Lung microvascular endothelial cell (primary cell): ENCODE measurements around the gene SERPINB7. TPM values are rescaled to one million over a fixed set of nuclear protein-coding genes. Genes with fewer than 3 reads are reported as not detected.
"Not testable (repeated sequence)": the region's sequence is repeated elsewhere in the genome, so short reads cannot be mapped to it uniquely, and the experiment has no call there.

Experiments used
- DNase-seq, 2 donors: peaks; one replicate each; pipeline versions ENCODE4 v3.0.0 to v3.0.0-alpha.2; 2010; ENCODE audit warnings: low read depth in 2 of 2
- total RNA-seq: library from RNA; depleted of rRNA; stranded (reverse); fragments of >200 nt; gene quantifications from 2 replicates; pipeline ENCODE4 v1.2.1, GENCODE V29; 2014

SERPINB7 gene, protein sequence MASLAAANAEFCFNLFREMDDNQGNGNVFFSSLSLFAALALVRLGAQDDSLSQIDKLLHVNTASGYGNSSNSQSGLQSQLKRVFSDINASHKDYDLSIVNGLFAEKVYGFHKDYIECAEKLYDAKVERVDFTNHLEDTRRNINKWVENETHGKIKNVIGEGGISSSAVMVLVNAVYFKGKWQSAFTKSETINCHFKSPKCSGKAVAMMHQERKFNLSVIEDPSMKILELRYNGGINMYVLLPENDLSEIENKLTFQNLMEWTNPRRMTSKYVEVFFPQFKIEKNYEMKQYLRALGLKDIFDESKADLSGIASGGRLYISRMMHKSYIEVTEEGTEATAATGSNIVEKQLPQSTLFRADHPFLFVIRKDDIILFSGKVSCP
- 0.22 TPM in 1 of 2 replicates, not detected in the other for total RNA-seq

DNA sequence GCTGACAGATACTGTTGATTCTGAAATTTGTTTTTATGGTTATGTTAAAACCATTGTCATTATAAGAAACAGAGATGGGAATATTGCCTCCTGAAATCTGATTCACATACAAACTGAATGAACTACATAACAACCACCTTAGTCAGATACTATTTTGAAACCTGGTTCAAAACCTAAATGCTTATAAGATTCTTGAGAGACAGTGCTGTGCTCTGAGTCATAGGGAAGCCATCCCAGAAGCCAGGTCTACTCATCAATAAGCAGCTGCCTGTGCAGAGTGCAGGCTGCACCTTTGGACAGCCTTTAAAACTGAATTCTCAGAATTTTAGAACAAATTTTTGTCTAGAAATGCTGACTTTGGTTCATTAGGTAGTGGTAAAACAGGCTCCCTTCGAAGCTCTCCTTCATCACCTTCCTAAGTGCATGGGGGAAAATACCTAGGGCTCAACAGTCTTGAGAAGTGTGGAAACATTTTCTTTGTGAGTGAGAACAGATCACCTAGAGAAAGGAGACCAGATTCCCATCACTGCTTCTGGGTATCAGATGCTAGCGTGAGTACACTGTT, at the start of gene SERPINB7:
TSS of gene SERPINB7 (plus strand) at position 253 of the 565 bp plus-strand sequence. CDS start 6,955 bp downstream, outside the sequence.
- DNase-seq: no peak

DNA sequence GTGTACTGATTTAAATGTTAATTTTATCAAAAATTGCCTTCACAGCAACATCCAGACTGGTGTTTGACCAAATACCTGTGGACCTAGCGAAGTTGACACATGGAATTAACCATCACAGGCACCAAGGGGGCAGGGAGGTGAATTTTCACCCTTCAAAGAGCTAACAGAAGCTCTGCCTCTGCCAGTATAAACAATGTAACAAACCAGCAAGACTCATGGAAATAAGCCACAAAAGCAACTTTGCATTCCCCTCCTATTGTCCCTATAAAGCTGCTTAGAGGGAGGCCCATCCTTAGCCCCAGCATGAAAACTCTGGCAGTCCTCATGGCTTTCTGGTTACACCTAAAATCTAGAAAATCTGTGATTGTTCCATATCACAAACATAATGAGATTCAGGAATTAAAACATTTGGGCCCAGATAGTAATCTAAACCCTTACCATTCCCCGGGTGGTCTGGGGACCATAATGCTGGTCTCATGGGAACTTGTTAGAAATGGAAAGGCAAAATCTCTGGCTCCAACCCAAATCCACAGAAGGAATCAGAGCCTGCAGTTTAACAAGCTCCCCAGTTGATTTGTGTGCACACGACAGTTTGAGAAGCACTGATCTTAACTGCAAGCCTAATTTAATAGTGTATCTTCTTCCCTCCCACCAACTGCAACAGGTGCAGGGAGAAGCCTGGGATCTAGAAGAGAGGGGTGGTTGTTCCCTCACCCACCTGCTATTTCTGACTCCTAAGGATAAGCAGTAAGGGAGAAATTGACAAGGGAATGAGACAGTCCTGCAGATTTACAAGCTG, 49.3 kb upstream of the SERPINB7 start:
- no peak for DNase-seq

DNA sequence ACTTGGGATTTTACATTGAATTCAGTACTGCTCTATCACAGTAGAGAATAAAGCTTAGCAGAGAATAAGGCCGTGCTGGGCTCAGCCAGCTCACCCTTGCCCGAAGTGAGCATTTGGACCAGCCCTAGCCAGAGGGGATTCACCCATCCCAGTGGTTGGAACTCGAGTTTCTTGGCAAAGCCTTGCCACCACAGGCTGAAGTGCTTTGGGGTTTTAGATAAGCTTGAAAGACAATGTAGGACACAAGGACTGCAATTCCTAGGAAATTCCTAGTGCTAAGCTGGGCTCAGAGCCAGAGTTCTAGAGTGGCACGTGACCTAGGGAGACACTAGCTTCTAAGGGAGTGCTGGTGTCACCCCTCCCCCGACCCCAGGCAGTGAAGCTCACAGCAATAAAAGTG, 44.4 kb upstream of the SERPINB7 start:
- DNase-seq: no peak

DNA sequence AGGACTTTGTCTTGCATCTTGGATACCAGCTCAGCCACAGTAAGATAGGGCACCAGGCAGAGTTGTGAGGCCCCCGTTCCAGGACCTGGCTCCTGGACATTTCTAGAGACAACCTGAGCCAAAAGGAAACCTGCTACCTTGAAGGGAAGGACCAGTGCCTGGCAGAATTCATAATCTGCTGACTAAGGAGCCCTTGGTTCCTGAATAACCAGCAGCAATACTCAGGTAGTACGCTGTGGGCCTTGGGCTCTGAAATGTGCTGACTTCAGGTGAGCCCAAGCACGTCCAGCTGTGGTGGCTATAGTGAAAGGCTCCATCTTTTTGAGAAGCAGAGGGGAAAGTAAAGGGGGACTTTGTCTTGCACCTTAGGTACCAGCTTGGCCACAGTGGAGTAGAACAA, 44.0 kb upstream of the SERPINB7 start:
- DNase-seq: no peak

DNA sequence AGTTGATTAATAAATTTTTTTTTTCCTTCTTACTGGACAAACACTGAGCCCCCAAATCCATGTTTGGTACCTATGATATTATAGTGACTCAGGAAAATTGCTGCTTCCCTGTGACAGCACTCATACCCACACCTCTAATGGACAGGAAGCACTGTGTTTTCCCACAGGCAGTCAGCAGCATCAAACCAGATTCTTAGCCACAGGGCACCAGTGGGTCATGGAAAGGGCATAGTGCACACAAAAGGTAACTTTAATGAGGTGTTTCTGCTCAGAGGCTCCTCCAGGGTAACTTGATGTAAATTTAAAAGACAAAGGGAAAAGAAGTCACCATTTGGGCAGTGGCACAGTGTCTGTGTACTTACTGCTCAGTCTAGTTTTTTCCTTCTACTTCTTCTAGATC, 38.3 kb upstream of the SERPINB7 start:
- DNase-seq: no peak

DNA sequence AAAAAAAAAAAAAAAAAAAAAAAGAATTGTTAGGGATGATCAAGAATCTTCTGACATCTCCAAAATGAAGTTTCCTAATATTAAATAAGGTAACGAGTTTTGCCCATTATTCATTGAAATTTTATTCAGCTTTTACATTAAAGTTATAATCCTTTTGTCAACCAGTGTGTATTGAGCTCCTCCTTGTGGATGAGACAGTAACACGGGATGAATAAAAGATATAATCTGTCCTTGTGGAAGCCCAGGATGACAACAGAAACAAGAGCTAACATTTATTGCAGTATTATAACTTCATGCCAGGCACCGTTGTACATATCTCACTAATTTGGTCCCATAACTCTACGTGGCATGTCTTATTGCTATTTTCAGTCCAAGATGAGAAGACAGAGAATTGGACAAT, 33.4 kb upstream of the SERPINB7 start:
- peak in 1 of 2 donors; percentile 8 for DNase-seq

DNA sequence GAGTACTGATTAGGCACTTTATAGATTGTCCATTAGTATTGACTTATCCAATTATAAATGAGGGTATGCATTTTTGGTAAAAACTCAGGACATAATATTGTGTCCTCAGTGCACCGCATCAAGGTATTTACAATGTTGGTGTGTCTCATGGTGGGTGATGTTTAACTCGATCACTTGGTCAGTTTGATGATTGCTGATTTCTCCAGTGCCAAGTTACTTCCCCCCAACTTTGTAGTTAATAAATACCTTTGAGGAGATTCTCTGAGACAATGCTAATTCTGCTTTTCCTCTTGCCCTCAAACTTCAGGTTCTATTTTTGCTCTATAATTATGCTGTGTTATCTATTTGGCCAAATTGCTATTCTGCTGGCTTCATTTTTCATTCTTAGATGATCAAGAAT, 28.2 kb upstream of the SERPINB7 start:
- no peak for DNase-seq

DNA sequence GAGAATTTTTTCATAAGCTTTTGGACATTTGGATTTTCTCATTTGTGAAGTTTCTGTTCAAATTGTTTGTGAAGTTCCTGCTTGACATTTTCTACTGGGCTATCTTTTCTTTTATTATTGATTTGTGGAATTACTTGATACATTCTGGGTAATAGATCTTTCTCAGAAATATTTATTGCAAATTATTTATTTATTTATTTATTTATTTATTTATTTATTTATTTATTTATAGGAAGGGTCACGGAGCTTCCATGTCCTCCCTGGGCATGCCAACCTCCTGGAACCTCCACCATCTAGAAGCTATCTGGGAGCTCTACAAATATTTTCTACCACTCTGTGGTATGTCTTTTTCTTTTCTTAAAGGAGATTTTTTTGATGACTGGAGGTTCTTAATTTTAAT, 25.7 kb upstream of the SERPINB7 start:
- DNase-seq: no peak

DNA sequence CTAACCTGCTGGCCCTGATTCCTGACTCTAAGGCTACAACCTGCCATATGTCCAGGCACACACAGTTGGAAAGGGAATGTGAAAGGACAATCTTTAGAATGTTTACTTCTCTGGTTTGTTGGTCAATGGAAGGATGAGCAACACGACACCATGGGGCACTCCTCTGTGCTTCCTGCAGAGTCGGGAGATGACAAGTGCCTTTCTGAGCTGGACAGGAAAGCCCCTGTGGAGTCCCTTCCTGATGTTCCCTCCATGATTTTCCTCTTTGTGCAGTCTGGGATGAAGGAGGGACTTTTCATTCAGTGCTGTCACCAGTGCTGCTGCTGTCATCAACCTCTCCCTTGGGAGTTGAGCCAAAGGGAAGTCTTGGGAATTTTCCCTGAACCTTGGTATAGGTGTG, 22.6 kb upstream of the SERPINB7 start:
- no peak for DNase-seq

DNA sequence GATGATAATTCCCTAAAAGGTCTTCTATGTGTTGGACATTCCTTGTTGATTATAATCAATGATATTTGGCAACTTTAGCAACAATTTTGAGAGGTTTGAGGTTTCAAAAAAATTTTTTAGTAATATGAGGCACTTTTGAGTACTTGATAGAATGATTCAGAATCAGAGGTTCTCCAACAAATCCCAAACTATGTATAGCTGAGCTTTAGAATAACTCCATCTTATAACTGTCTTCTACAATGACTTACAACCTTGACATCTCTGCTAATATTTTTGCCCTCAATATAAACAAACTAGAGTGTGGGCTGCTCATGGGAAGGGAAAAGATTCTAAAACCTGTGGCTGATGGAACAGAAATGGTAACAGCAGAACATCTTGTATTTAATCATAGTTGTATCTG, 21.5 kb upstream of the SERPINB7 start:
- DNase-seq: no peak

DNA sequence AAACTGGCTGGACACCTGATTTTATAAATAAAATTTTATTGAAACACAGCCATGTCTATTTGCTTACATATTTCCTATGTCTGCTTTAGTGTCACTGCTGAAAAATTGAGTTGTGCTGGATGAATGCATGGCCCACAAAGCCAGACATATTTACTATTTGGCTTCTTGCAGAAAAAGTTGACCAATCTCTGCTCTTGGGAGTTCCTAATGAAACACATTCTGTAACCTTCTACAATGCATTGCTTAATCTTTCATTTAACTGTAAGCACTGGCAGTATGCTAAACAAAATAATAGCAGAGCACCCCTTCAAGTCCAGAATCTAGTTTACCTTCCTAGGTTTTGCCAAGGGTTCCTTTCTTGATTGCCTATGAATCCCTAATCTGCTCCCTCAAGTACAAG, 17.7 kb upstream of the SERPINB7 start:
- DNase-seq: no peak

DNA sequence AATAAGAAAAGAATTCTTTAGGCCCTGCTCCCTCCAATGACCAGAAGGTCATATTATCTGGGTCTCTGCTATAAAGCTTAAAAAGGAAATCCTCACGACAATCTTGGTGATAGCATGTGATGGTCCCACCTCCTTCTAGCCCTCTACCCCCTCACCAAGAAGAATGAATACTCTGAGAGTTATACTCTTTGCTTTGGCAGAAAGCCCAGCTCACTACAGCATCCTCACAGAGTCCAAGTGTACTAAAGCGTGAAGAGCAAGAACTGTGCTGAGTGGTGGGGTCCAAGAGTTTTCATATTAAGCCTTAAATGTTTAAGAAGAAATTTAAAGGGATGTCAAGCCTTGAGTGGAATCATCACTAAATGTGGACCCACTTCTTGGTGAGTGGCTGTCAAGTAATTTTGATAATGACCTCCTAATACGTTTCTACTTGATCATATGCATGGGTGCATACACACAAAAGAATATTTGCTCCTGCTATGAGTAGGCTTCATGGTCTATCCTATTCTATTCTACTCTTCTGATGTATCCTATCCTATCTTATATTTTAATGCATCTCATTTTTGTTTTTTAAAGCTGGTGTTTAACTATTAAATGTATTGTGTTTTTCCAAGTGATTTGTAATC, 16.5 kb upstream of the SERPINB7 start:
- DNase-seq: no peak

DNA sequence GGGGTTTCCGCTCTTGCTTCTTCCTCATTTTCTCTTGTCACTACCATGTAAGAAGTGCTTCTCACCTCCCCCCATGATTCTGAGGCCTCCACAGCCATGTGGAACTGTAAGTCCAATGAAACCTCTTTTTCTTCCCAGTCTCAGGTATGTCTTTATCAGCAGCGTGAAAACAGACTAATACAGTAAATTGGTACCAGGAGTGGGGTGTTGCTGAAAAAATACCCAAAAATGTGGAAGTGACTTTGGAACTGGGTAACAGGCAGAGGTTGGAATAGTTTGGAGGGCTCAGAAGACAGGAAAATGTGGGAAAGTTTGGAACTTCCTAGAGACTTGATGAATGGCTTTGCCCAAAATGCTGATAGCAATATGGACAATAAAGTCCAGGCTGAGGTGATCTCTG, 15.4 kb upstream of the SERPINB7 start:
- DNase-seq: not testable (repeated sequence)

DNA sequence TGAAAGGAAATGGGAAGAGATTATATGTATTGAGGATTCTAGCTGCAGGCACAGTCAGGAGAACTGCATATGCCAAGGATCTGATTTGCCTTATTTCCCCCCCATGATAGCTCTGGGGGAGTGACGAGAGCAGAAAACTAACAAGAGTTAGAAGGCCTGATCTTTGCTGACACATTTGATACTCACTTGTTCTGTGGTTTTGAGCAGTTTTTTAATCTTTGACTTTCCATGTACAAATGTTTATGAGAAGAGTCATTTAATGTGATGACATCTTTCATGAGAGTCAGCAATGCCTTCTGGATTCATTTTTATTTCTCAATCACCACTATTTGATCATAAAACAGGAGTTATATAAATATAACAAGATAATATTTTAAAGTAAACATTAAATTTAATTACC, 12.7 kb upstream of the SERPINB7 start:
- no peak for DNase-seq

DNA sequence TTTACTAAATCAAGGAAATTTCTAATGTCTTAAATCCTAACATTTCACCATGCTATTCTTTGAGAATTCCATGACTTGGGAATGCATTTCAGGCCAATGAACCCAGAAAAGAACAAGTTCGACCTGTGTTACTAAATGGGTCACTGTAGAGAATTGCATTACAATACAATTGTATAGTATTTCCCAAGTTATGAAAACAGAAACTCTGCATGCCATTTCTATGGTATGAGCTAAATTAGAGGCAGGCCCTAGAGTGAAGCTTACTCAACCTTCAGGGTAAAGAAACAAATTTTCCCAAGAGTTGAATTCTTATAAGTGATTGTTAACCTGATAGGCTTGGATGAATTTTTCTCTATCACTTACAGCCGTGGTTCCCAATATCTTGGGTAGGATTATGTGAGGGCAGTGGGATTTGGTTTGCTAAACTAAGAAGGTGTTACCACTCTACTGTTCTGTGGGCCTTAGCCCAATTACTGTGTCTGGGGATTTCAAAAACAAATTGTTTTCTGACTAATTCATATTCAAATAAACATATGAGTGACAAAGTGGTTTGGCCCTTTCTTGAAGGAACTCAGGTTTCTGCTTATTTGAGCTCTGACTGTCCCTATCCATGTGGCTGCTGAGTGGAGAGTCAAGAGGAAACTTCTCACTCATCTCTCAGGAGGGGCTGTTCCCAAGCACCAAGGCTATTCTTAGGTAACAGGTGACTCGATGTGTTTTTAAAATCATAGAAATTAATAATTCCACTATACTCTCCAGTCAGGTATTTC, 11.2 kb upstream of the SERPINB7 start:
- DNase-seq: no peak

DNA sequence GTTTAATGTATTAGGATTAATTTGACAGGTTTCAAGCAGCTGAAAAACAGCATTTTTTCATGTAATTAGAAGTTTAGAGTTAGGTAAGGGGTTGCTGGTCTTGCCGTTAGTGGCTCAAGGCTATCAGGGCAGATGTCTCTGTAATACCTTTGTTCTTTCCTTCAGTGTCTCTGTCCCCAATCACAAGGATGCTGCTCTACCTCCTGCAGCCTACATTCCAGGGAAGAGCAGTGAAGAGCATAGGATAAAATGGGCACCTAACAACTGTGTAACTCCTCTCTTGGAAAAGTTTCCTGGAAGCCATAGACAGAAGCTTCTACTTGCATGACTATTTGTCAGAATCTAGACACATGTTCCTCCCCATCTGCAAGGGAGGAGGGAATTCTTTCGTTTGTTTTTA, 9.4 kb upstream of the SERPINB7 start:
- DNase-seq: no peak

DNA sequence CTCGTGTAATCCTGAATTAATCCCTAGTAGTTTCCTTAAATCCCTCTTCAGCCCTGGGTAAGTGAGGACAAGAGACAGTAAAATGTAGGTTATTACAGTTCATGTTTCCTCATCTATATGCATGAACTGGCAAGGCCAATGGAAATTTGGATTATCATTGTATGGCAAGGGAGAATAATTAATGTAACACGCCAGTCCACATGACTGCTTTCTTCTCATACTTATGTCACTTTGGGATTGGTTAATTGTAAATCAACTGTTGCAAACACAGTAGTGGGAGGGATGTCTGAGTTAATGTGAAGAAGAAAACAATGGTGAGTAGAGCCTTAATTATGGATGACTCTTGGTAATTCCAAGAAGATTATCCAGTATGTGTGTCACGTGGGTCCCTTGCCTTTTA, 1.7 kb upstream of the SERPINB7 start:
- no peak for DNase-seq

DNA sequence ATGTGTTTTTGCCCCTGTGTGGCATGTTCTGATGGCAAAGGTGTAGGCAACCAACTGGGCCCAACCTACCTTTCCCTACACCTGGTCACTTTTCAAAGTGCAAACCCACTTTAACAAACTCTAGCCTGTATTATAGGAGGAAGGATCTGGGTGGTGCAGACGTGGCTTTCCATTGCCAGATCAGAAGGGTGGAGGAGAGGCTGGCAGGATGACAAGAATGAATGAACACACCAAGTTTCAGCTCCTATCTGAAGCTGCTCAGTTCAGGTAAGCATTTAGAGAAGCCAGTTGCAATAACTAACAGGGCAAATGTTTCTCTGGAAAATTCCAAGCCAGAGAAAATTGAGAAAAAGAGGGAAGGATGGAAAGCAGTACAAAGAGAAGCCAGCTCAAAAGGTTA, 707 bp upstream of the SERPINB7 start:
- DNase-seq: no peak

DNA sequence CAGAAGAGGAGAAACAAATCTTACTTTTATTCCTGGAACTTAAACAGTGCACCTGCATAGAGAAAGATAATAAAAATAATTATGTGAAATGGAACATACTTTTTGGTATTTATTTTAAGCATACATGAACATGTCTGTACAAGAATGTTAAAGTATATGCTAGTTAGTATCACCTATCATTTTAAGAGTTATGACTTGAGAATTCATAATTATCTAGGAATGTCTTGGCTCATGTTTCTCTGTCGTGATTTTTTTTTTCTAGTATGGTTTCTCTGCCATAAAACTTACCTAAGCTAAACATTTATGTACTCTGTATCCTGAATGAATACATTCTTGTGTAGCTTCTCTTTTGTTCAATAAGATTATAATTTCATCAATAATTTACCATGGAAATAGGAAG, 4.2 kb downstream of the SERPINB7 start:
- DNase-seq: no peak

DNA sequence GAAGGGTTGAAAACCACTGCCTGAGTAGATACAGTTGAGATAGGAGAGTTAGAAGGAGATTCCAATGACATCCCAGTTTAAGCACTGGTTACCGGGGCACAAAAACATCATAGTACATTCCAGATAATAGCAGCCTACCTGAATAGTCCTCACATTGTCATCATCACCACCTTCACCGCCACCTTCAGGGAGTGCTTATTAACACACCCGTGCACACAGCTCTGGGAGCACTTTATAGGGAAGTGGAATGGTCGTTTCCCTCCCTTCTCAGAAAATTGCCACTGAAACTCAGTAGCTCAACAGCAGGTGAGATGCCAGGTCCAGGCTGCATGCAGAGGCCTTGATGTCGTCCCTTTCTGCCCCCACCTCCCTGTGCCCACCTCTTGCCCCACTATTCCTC, 8.2 kb downstream of the SERPINB7 start:
- no peak for DNase-seq

DNA sequence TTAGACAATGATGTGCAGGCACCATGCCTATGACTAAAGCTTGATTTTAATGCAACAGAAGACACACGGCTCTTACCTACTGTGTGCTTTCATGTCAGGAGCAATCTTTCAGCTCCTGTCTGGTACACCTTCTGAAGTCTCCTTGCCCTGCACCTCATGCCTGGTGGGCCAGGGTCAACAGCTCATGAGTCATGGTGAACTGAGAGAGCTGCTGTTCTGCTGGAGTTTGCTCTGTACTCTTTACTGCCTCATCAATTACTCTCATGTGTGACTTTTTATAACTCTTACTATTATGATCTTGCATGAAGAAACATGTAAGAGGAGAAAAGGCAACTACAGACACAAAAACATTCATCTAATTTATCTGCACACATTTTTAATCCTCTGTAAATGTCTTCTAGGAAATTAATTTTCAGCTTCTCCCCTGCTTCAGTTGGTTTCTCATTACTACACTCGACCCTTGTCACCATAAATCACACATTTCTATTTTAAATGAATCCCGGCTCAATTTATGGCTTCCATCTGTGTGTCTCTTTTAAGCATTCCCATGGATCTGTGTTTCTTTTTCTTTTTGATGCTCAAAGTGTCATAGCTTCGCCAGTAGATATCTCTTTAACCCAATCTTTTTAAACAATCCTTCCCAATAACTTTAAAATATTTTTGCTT, 9.7 kb downstream of the SERPINB7 start:
- DNase-seq: no peak
